8988T (cell line): ENCODE measurements around the gene RRH.
"Not testable (repeated sequence)": the region's sequence is repeated elsewhere in the genome, so short reads cannot be mapped to it uniquely, and the experiment has no call there.

ENCODE experiments used
- DNase-seq: peaks from one replicate; pipeline ENCODE4 v3.0.0; 2011

RRH gene, protein sequence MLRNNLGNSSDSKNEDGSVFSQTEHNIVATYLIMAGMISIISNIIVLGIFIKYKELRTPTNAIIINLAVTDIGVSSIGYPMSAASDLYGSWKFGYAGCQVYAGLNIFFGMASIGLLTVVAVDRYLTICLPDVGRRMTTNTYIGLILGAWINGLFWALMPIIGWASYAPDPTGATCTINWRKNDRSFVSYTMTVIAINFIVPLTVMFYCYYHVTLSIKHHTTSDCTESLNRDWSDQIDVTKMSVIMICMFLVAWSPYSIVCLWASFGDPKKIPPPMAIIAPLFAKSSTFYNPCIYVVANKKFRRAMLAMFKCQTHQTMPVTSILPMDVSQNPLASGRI

DNA sequence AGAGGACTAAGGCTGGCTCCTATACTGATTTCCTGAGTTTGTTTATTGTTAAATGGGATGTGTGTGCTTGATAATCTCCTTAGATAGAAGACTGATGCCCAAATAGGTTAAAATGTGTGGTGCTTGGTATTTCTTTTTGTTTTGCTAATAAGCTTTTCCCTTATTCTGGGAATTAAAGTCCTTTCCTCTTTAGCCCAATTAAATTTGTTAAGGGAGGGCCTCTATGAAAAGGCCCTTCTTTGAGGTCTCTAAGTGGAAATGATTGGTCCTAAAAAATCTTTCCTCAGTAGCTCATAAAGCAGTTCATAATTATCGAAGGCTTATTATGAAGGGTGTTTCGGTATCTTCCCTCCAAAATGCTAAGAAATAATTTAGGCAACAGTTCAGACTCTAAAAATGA is at the start of gene RRH:
TSS of gene RRH (plus strand) at position 301 of the 400 bp plus-strand sequence. CDS start at position 357, 56 bp downstream.
- no peak for DNase-seq

DNA sequence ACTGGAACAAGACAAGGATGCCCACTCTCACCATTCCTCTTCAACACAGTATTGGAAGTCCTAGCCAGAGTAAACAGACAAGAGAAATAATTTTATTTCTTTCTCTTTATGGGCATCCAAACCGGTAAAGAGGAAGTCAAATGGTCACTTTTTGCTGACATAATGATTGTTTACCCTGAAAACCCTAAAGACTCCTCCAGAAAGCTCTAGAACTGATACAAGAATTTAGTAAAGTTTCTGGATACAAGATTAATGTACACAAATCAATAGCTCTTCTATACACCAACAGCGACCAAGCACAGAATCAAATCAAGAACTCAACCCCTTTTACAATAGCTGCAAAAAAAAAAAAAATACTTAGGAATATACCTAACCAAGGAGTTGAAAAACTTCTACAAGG is 45.7 kb upstream of the RRH start:
- not testable (repeated sequence) for DNase-seq

- no peak for DNase-seq
Measured at GRCh38 chr4:109786846-109787245, 40.9 kb upstream of the RRH start.

DNA sequence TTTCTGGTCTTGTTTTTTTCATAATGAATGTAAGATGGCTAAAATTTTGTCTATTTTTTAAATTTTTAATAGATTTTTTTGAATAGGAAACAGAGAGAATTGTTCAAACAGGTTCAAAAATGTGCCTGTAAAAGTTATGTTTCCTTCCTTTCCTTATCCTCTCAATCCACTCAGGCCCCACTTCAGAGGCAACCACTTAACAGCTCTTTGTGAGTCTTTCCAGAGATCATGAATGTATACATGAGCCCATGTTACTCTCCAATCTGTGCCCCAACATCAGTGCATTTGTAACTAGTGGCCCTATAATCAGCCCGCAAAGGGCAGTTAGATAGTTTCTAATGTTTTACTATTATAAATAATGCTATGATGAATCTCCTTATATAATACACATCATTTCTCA is 40.0 kb upstream of the RRH start:
- DNase-seq, result no peak

- DNase-seq, result no peak
Measured at GRCh38 chr4:109795059-109795458, 32.7 kb upstream of the RRH start.

GRCh38 chr4:109798866-109799265 is 28.9 kb upstream of the RRH start:
- DNase-seq, result no peak

DNA sequence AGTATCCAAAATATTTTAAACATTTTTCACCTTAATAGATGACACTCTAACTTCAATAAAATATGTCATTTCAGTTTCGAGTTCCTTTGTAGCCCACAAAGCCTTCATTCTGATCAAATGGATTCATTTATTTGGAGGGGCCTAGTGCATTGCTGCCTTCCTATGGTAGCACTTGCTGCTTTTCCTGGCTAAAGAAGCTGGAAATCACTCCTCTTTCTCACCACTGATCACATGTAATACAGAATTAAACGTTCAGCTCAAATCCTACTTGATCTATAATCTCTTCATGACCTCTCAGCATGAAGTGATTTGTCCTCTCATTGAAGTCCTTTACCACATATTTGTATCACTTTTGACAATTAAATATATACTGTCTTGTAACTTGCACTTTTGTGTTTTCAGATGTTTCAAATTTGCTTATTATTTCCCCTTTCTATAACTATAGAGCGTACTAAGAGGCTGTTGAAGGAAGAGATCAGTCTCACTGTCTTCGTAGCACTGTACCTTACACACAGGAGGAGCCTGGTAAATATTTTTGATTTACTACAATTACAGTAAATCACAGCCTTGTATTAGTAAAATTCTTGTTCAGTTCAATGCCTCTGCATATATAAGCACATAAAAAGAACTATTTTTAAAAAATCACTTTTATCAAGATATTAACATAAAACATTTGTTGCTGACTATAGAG is 26.5 kb upstream of the RRH start:
- DNase-seq, result no peak

GRCh38 chr4:109801895-109802319 is 25.9 kb upstream of the RRH start, which contains the start of gene CFI:
CFI (minus strand) TSS chr4:109801999; CDS start chr4:109801971, 28 bp downstream.
- DNase-seq, result no peak

DNA sequence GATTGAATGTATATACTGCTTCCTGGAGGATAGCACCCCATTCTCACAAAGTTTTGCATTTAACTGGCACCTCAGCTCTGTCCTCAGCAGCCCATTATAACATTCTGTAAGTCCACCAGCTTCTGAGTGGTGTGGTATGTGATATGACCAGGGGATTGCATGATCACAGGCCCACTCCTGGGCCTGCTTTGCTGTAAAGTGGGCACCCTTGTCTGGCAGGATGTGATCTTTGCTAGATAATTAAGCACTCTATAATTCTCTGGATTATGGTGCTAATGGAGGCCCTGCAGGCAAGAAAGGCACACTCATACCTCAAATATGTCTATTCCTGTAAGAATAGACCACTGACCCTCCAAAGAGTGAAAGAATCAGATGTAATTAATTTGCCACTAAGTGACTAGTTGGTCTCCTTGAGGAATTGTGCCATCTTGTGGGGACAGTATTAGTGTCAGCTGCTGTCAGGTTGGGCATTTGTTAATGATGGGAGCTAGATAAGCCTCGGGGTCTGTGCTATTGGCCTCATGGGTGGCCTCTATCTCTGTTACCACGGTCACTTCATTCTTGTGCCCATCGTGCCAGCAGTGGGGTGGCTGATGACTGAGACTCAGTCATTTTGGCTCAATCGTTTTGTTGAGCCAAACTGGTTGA is 23.7 kb upstream of the RRH start:
- DNase-seq, result no peak

DNA sequence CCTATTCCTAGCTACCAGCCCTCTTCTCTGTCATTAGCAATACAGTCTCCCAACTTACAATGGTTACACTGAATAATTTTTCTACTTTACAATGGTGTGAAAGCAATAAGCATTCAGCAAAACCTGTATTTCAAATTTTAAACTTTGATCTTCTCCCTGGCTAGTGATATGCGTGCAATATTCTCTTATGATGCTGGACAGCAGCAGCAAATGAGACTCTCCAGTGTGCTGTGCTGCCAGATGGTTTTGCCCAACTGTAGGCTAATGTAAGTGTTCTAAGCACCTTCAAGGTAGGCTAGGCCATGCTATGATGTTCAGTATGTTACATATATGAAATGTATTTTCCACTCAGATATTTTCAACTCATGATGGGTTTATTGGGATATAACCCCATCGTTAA is 18.1 kb upstream of the RRH start:
- no peak for DNase-seq

GRCh38 chr4:109810552-109811387 is 17.0 kb upstream of the RRH start:
- no peak for DNase-seq

- no peak for DNase-seq
Measured at GRCh38 chr4:109811707-109812106, 16.1 kb upstream of the RRH start.

GRCh38 chr4:109815151-109816081 is 12.4 kb upstream of the RRH start, which contains the start of gene GAR1:
GAR1 (plus strand) TSS chr4:109815762; CDS start chr4:109816165, 403 bp downstream.
- DNase-seq, result peak; percentile 45

DNA sequence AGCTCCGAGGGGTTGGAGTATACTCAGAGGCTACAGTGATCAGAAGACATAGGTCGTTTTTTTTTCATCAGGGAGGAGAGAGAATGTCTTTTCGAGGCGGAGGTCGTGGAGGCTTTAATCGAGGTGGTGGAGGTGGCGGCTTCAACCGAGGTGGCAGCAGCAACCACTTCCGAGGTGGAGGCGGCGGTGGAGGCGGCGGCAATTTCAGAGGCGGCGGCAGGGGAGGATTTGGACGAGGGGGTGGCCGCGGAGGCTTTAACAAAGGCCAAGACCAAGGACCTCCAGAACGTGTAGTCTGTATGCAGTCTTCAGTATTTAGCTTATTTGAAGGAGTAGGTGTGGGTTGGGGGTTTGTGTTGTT is 11.7 kb upstream of the RRH start:
- DNase-seq, result no peak

DNA sequence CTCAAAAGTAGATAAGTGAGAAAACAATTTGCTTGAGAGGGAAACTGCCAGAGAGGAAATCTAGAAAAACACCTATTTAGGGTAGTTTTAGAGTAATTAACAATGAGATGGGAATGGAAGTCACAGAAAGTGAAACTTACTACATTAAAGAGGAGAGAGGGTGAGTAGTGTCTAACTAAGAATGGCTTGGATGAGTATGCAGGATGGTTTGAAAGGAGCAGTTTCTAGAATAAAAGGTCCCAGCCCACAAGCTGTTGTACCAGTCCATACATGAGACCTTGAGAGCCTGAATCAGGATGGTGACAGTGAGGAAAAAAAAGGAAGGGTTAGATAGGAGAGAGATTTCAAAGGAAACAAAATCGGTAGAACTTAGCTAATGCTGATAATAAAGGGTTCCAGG is 10.9 kb upstream of the RRH start:
- DNase-seq, result no peak

- no peak for DNase-seq
Measured at GRCh38 chr4:109818268-109818667, 9.5 kb upstream of the RRH start.

DNA sequence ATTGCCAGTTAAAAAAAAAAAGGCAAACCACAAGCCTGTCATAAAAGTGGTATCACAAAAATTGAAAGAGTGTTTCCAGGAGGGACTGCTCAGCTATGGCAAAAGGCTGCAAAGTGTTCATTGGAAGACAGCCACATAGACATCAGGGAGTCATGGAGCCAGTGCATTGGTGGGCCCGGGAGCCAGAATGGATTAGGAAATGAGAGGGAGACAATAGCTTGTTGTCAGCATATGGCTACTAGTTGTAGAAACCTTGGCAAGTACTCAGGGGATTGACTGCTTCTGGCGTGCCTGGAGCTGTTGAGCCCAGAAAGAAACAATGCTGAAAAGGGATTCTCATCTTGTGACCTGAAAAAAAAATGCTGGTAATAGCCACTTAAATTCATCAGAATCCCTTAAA is 7.2 kb upstream of the RRH start:
- no peak for DNase-seq

GRCh38 chr4:109821185-109821584 is 6.6 kb upstream of the RRH start:
- no peak for DNase-seq

GRCh38 chr4:109826719-109827118 is 1.1 kb upstream of the RRH start:
- no peak for DNase-seq

GRCh38 chr4:109833756-109834155 is 6.0 kb downstream of the RRH start:
- no peak for DNase-seq

GRCh38 chr4:109836985-109837384 is 9.2 kb downstream of the RRH start:
- DNase-seq, result no peak
